ENCODE results near the gene U2AF1L4.

Gene U2AF1L4

GRCh38 chr19:35745328-35746086, at the start of gene U2AF1L4, which contains the start of gene PSENEN:
Gene U2AF1L4 (minus strand): TSS chr19:35745418. CDS start chr19:35745391, 27 bp downstream.
Gene PSENEN (plus strand): TSS chr19:35745651. CDS start chr19:35745931, 280 bp downstream.
- DNase-seq: peak; percentile 91 to 100 (median 97)
- intact Hi-C loops (cut with DNase I): no loop called here

GRCh38 chr19:35793381-35794165, 48.4 kb upstream of the U2AF1L4 start:
- intact Hi-C loops (cut with DNase I): no loop called here
- no peak for DNase-seq

- no peak for DNase-seq
- intact Hi-C loops (cut with DNase I): no loop called here
Observed at GRCh38 chr19:35792888-35793287, 47.7 kb upstream of the U2AF1L4 start.

- intact Hi-C loops (cut with DNase I): no loop called here
- DNase-seq: no peak
Observed at GRCh38 chr19:35792312-35792711, 47.1 kb upstream of the U2AF1L4 start.

GRCh38 chr19:35791814-35792279, 46.6 kb upstream of the U2AF1L4 start:
- intact Hi-C loops (cut with DNase I): no loop called here
- DNase-seq: no peak

- intact Hi-C loops (cut with DNase I): no loop called here
Observed at GRCh38 chr19:35790981-35791813, 46.0 kb upstream of the U2AF1L4 start.

GRCh38 chr19:35789978-35790944, 45.0 kb upstream of the U2AF1L4 start:
- intact Hi-C loops (cut with DNase I): no loop called here
- peak in 1 of 10 donors; percentile 83 for DNase-seq

More at GRCh38 chr19:35790981-35791813, 46.0 kb upstream of the U2AF1L4 start:
- peak in 1 of 10 donors; percentile 84 for DNase-seq

- intact Hi-C loops (cut with DNase I): no loop called here
- peak in 1 of 10 donors; percentile 82 for DNase-seq
Observed at GRCh38 chr19:35789195-35789977, 44.2 kb upstream of the U2AF1L4 start.

- no peak for DNase-seq
- intact Hi-C loops (cut with DNase I): no loop called here
Observed at GRCh38 chr19:35788205-35788960, 43.2 kb upstream of the U2AF1L4 start.

GRCh38 chr19:35787227-35787799, 42.1 kb upstream of the U2AF1L4 start:
- DNase-seq: peak in 1 of 10 donors; percentile 52

GRCh38 chr19:35786299-35787160, 41.3 kb upstream of the U2AF1L4 start:
- intact Hi-C loops (cut with DNase I): no loop called here
- DNase-seq: peak in 1 of 10 donors; percentile 61

More at GRCh38 chr19:35787227-35787799, 42.1 kb upstream of the U2AF1L4 start:
- intact Hi-C loops (cut with DNase I): no loop called here

GRCh38 chr19:35785339-35785627, 40.1 kb upstream of the U2AF1L4 start:
- peak in 1 of 10 donors; percentile 63 for DNase-seq
- intact Hi-C loops (cut with DNase I): no loop called here

GRCh38 chr19:35784503-35785338, 39.5 kb upstream of the U2AF1L4 start:
- peak in 1 of 10 donors; percentile 70 for DNase-seq
- intact Hi-C loops (cut with DNase I): no loop called here

- peak in 1 of 10 donors; percentile 68 for DNase-seq
- intact Hi-C loops (cut with DNase I): no loop called here
Observed at GRCh38 chr19:35783469-35784434, 38.5 kb upstream of the U2AF1L4 start.

Measured in posterior cingulate gyrus (tissue), 11 donors.